HG03039 (cell line): ENCODE measurements around the gene WDR20.
"Not testable (repeated sequence)": the region's sequence is repeated elsewhere in the genome, so short reads cannot be mapped to it uniquely, and the experiment has no call there.

Source experiments
- ATAC-seq: cut with Tn5 transposase; IDR thresholded peaks from one replicate; pipeline ENCODE4 v1.9.1; 2021; ENCODE audit warnings: mild to moderate bottlenecking, moderate library complexity; ENCODE audit not compliant: unreplicated experiment

WDR20 gene

GRCh38 chr14:102170061-102170460, 30.4 kb downstream of the WDR20 start:
- no peak for ATAC-seq

GRCh38 chr14:102171173-102172020, 31.7 kb downstream of the WDR20 start:
- no peak for ATAC-seq

- ATAC-seq: not testable (repeated sequence)
Measured at GRCh38 chr14:102172021-102172272, 32.2 kb downstream of the WDR20 start.

GRCh38 chr14:102172721-102173120, 33.0 kb downstream of the WDR20 start:
- not testable (repeated sequence) for ATAC-seq

- ATAC-seq: no peak
Measured at GRCh38 chr14:102177161-102177560, 37.5 kb downstream of the WDR20 start.

GRCh38 chr14:102178806-102179205, 39.1 kb downstream of the WDR20 start:
- no peak for ATAC-seq

- ATAC-seq: no peak
Measured at GRCh38 chr14:102180248-102180998, 40.7 kb downstream of the WDR20 start.

GRCh38 chr14:102181187-102181586, 41.5 kb downstream of the WDR20 start:
- ATAC-seq: no peak

- no peak for ATAC-seq
Measured at GRCh38 chr14:102182190-102182589, 42.5 kb downstream of the WDR20 start.

GRCh38 chr14:102182936-102183619, 43.4 kb downstream of the WDR20 start:
- no peak for ATAC-seq

- ATAC-seq: no peak
Measured at GRCh38 chr14:102183886-102184285, 44.2 kb downstream of the WDR20 start.

GRCh38 chr14:102184316-102185035, 44.8 kb downstream of the WDR20 start:
- ATAC-seq: no peak

- ATAC-seq: no peak
Measured at GRCh38 chr14:102185360-102185759, 45.7 kb downstream of the WDR20 start.

GRCh38 chr14:102187044-102187443, 47.3 kb downstream of the WDR20 start:
- no peak for ATAC-seq

GRCh38 chr14:102187568-102188001, 47.9 kb downstream of the WDR20 start:
- ATAC-seq: no peak

- no peak for ATAC-seq
Measured at GRCh38 chr14:102188187-102188586, 48.5 kb downstream of the WDR20 start.

- ATAC-seq: no peak
Measured at GRCh38 chr14:102189874-102190273, 50.2 kb downstream of the WDR20 start.

- ATAC-seq: no peak
Measured at GRCh38 chr14:102192840-102193502, 53.3 kb downstream of the WDR20 start.

GRCh38 chr14:102194856-102195255, 55.2 kb downstream of the WDR20 start:
- no peak for ATAC-seq

- no peak for ATAC-seq
Measured at GRCh38 chr14:102195446-102195845, 55.7 kb downstream of the WDR20 start.
